ENCODE measurements around the gene PLRG1.

GRCh38 chr4:154516318-154517029, 33.7 kb downstream of the PLRG1 start:
- TF ChIP-seq, protein P1, sequence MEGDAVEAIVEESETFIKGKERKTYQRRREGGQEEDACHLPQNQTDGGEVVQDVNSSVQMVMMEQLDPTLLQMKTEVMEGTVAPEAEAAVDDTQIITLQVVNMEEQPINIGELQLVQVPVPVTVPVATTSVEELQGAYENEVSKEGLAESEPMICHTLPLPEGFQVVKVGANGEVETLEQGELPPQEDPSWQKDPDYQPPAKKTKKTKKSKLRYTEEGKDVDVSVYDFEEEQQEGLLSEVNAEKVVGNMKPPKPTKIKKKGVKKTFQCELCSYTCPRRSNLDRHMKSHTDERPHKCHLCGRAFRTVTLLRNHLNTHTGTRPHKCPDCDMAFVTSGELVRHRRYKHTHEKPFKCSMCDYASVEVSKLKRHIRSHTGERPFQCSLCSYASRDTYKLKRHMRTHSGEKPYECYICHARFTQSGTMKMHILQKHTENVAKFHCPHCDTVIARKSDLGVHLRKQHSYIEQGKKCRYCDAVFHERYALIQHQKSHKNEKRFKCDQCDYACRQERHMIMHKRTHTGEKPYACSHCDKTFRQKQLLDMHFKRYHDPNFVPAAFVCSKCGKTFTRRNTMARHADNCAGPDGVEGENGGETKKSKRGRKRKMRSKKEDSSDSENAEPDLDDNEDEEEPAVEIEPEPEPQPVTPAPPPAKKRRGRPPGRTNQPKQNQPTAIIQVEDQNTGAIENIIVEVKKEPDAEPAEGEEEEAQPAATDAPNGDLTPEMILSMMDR (conservative IDR thresholded peaks at IDR 0.05; ENCODE audit: low read length), result no peak
- no peak for TF ChIP-seq EZH2phosphoT487 (IDR thresholded peaks at IDR 0.05; ENCODE audit: borderline replicate concordance, low read depth, low read length)

All from OCI-LY7 (cell line).